HepG2 (cell line): ENCODE results near the gene HSP90AB1. TPM values are rescaled to one million over a fixed set of nuclear protein-coding genes. Genes with fewer than 3 reads are reported as not detected.

Experiments
- AGO2 ChIP-seq: fragments of 200-400 bp; formaldehyde crosslinking; optimal IDR thresholded peaks from 2 replicates; pipeline ENCODE3; 2017; ENCODE audit warnings: mild to moderate bottlenecking, low read depth, low read length, moderate library complexity
- ATRX ChIP-seq: sonication (generic); formaldehyde crosslinking; IDR thresholded peaks from 2 replicates; pipeline ENCODE4 v1.4.0; 2020; ENCODE audit warnings: missing genetic modification reagents, borderline replicate concordance
- HOXD1 ChIP-seq: sonication (generic); formaldehyde crosslinking; IDR thresholded peaks from 2 replicates; pipeline ENCODE4 v1.5.0; 2020; ENCODE audit warnings: missing genetic modification reagents
- JUNB ChIP-seq: sonication (generic); formaldehyde crosslinking; IDR thresholded peaks from 2 replicates; pipeline ENCODE4 v1.8.0; 2022; ENCODE audit warnings: missing genetic modification reagents, mild to moderate bottlenecking, borderline replicate concordance
- NFE2L1 ChIP-seq: sonication (generic); formaldehyde crosslinking; IDR thresholded peaks from 2 replicates; pipeline ENCODE4 v1.4.0; 2020; ENCODE audit warnings: missing genetic modification reagents, mild to moderate bottlenecking, borderline replicate concordance
- NONO ChIP-seq, 2 experiments: fragments of 450-650 bp in 1 of 2; sonication (generic) in 1 of 2; formaldehyde crosslinking in 1 of 2; IDR thresholded peaks in 1 of 2; conservative IDR thresholded peaks in 1 of 2; 2 replicates each; pipeline versions ENCODE4 v1.6.1 to v1.8.0; 2017 to 2022; ENCODE audit warnings: mild to moderate bottlenecking in 1 of 2, missing genetic modification reagents in 1 of 2, moderate library complexity in 1 of 2
- NRL ChIP-seq: sonication (generic); formaldehyde crosslinking; IDR thresholded peaks from 2 replicates; pipeline ENCODE4 v1.5.0; 2020; ENCODE audit warnings: missing genetic modification reagents, mild to moderate bottlenecking, moderate library complexity, borderline replicate concordance
- POLR2A ChIP-seq, 2 experiments: IDR thresholded peaks; 2 replicates each; pipeline ENCODE4 v1.6.1; 2011; ENCODE audit warnings: low read depth in 2 of 2, low read length in 2 of 2, mild to moderate bottlenecking in 1 of 2, moderate library complexity in 1 of 2; ENCODE audit not compliant: insufficient read depth in 1 of 2
- POLR2AphosphoS2 ChIP-seq: IDR thresholded peaks from 2 replicates; pipeline ENCODE4 v1.6.1; 2011; ENCODE audit warnings: low read depth, low read length, improper control_type of control experiment
- RBFOX2 ChIP-seq: fragments of 200-400 bp; formaldehyde crosslinking; IDR thresholded peaks from 2 replicates; pipeline ENCODE4 v1.6.1; 2017; ENCODE audit warnings: low read depth, mild to moderate bottlenecking, low read length
- SIN3B ChIP-seq: fragments of 150-350 bp; IDR thresholded peaks from 2 replicates; pipeline ENCODE4 v1.6.1; 2014; ENCODE audit warnings: low read length
- SSRP1 ChIP-seq: IDR thresholded peaks from 2 replicates; pipeline ENCODE4 v1.6.1; 2016; ENCODE audit warnings: control low read depth
- ZC3H13 ChIP-seq: sonication (generic); formaldehyde crosslinking; IDR thresholded peaks from 2 replicates; pipeline ENCODE4 v1.8.1; 2023; ENCODE audit warnings: mild to moderate bottlenecking, missing genetic modification reagents, moderate library complexity
- ZNF780A ChIP-seq: sonication (generic); formaldehyde crosslinking; IDR thresholded peaks from 2 replicates; pipeline ENCODE4 v1.8.0; 2022; ENCODE audit warnings: mild to moderate bottlenecking, missing genetic modification reagents, moderate library complexity
- polyA plus RNA-seq, 8 experiments: library from polyadenylated mRNA; depleted of rRNA in 3 of 8; stranded (reverse) in 7 of 8; unstranded in 1 of 8; fragments of >200 nt; fragmentation: Illumina TruSeq in 4 of 8; extraction: Trizol in 4 of 8; gene quantifications; 2 replicates each; pipeline versions ENCODE4 v1.2.1 to v1.2.3, GENCODE V29; 2011 to 2016; ENCODE audit warnings: low read depth in 4 of 8, missing spikeins in 1 of 8, mixed read lengths in 1 of 8; ENCODE audit not compliant: insufficient read depth in 1 of 8
- total RNA-seq, 5 experiments: library from RNA; depleted of rRNA; stranded (reverse); fragments of >200 nt; fragmentation: Illumina TruSeq; extraction: Trizol; gene quantifications; 2 replicates each; pipeline ENCODE4 v1.2.3, GENCODE V29; 2016; ENCODE audit warnings: low read depth in 1 of 5
- TF ChIP-seq, protein P1 (sequence below): sonication (generic); formaldehyde crosslinking; IDR thresholded peaks from 2 replicates; pipeline ENCODE4 v1.5.0; 2020; ENCODE audit warnings: mild to moderate bottlenecking, missing genetic modification reagents
- TF ChIP-seq, protein P2 (sequence below): sonication (generic); formaldehyde crosslinking; IDR thresholded peaks from 2 replicates; pipeline ENCODE4 v1.4.0; 2020; ENCODE audit warnings: missing genetic modification reagents
- TF ChIP-seq, protein P3 (sequence below), 2 experiments: sonication (generic) in 1 of 2; formaldehyde crosslinking in 1 of 2; IDR thresholded peaks; 2 replicates each; pipeline versions ENCODE4 v1.5.1 to v1.6.1; 2011 to 2020; ENCODE audit warnings: borderline replicate concordance in 1 of 2, low read depth in 1 of 2, low read length in 1 of 2, mild to moderate bottlenecking in 1 of 2, missing genetic modification reagents in 1 of 2, moderate library complexity in 1 of 2
- TF ChIP-seq, protein P4 (sequence below): sonication (generic); formaldehyde crosslinking; IDR thresholded peaks from 2 replicates; pipeline ENCODE4 v1.4.0; 2020; ENCODE audit warnings: missing genetic modification reagents

HSP90AB1 gene
- total and polyA plus RNA-seq, 2 of the 13 experiments (the other 11 are each of a cell fraction or from before 2014, with no cell fraction given): 1,325 to 1,472 TPM

DNA sequence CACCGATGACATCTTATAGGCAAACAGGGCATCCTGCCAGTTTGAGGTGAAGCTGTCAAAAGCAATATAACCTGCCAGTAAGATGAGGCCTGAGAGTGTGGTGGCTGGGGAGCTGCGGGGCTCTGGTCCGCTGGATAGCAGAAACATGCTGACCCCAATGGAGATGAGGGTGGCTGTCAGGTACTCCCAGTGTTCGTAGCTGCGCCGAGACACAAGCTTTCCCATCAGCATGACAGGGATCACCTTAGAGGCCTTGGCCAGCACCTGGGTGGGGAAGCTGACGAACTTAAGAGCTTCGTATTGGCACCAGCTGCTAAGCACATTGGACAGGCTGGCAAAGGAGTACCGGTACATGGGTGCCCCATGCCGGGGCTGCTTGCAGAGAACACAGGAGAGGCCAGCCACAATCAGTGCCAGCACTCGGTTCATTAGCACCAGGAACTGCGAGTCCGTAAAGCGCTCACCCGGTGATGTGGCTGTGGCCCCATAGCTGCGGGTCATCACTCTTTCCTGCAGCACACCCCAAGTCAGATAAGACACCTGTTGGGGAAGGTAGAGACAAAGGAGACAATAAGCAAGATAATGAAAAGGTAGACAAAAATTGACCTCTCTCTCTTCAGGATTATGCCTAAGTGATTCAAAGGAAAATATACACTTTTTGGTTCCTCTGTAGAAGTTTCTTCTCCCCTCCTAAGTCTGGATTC lies 8.4 kb downstream of the HSP90AB1 start (continued):
- TF ChIP-seq, protein P1, sequence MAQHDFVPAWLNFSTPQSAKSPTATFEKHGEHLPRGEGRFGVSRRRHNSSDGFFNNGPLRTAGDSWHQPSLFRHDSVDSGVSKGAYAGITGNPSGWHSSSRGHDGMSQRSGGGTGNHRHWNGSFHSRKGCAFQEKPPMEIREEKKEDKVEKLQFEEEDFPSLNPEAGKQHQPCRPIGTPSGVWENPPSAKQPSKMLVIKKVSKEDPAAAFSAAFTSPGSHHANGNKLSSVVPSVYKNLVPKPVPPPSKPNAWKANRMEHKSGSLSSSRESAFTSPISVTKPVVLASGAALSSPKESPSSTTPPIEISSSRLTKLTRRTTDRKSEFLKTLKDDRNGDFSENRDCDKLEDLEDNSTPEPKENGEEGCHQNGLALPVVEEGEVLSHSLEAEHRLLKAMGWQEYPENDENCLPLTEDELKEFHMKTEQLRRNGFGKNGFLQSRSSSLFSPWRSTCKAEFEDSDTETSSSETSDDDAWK (CRISPR knock-in tag): no peak
- TF ChIP-seq, protein P2, sequence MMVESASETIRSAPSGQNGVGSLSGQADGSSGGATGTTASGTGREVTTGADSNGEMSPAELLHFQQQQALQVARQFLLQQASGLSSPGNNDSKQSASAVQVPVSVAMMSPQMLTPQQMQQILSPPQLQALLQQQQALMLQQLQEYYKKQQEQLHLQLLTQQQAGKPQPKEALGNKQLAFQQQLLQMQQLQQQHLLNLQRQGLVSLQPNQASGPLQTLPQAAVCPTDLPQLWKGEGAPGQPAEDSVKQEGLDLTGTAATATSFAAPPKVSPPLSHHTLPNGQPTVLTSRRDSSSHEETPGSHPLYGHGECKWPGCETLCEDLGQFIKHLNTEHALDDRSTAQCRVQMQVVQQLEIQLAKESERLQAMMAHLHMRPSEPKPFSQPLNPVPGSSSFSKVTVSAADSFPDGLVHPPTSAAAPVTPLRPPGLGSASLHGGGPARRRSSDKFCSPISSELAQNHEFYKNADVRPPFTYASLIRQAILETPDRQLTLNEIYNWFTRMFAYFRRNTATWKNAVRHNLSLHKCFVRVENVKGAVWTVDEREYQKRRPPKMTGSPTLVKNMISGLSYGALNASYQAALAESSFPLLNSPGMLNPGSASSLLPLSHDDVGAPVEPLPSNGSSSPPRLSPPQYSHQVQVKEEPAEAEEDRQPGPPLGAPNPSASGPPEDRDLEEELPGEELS (CRISPR knock-in tag): no peak
- TF ChIP-seq ATRX (CRISPR knock-in tag) (no peak), NRL (peak; percentile 61; the same call in 1 of the 2 replicates), NFE2L1 (CRISPR knock-in tag) (0 out of 2 replicates have a peak, but pooled peaks have one; percentile 23), SSRP1 (CRISPR knock-in tag) (peak; percentile 90; the same call in 1 of the 2 replicates), ZNF780A (CRISPR knock-in tag) (0 out of 2 replicates have a peak, but pooled peaks have one; percentile 14), AGO2 (peak; percentile 58), POLR2A (IDR thresholded peaks at IDR 0.05; ENCODE audit: insufficient read depth in 1 of 2, low read depth in 2 of 2, low read length in 2 of 2) (peak in 1 of 2 experiments; percentile 82; a peak in 2 of 4 replicates), RBFOX2 (peak; percentile 19), SIN3B (0 out of 2 replicates have a peak, but pooled peaks have one; percentile 16), HOXD1 (CRISPR knock-in tag) (no peak), ZC3H13 (CRISPR knock-in tag) (0 out of 2 replicates have a peak, but pooled peaks have one; percentile 25), POLR2AphosphoS2 (peak; percentile 50), NONO (IDR thresholded peaks at IDR 0.05) (no peak), NONO (CRISPR knock-in tag; conservative IDR thresholded peaks at IDR 0.05) (peak; percentile 15; the same call in 1 of the 2 replicates), JUNB (CRISPR knock-in tag) (0 out of 2 replicates have a peak, but pooled peaks have one; percentile 10)
- TF ChIP-seq, protein P3, sequence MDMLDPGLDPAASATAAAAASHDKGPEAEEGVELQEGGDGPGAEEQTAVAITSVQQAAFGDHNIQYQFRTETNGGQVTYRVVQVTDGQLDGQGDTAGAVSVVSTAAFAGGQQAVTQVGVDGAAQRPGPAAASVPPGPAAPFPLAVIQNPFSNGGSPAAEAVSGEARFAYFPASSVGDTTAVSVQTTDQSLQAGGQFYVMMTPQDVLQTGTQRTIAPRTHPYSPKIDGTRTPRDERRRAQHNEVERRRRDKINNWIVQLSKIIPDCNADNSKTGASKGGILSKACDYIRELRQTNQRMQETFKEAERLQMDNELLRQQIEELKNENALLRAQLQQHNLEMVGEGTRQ (IDR thresholded peaks at IDR 0.05; ENCODE audit: low read depth, low read length): 0 out of 2 replicates have a peak, but pooled peaks have one; percentile 2
- TF ChIP-seq, protein P3 (CRISPR knock-in tag; IDR thresholded peaks at IDR 0.05; ENCODE audit: borderline replicate concordance): no peak
- TF ChIP-seq, protein P4, sequence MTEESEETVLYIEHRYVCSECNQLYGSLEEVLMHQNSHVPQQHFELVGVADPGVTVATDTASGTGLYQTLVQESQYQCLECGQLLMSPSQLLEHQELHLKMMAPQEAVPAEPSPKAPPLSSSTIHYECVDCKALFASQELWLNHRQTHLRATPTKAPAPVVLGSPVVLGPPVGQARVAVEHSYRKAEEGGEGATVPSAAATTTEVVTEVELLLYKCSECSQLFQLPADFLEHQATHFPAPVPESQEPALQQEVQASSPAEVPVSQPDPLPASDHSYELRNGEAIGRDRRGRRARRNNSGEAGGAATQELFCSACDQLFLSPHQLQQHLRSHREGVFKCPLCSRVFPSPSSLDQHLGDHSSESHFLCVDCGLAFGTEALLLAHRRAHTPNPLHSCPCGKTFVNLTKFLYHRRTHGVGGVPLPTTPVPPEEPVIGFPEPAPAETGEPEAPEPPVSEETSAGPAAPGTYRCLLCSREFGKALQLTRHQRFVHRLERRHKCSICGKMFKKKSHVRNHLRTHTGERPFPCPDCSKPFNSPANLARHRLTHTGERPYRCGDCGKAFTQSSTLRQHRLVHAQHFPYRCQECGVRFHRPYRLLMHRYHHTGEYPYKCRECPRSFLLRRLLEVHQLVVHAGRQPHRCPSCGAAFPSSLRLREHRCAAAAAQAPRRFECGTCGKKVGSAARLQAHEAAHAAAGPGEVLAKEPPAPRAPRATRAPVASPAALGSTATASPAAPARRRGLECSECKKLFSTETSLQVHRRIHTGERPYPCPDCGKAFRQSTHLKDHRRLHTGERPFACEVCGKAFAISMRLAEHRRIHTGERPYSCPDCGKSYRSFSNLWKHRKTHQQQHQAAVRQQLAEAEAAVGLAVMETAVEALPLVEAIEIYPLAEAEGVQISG: 0 out of 2 replicates have a peak, but pooled peaks have one; percentile 38
